Erythroblast (primary cell): ENCODE data around the gene CHST8.

ENCODE experiments used
- GATA1 ChIP-seq: IDR thresholded peaks from 2 replicates; pipeline ENCODE4 v1.6.1; 2011; ENCODE audit warnings: low read depth, mild to moderate bottlenecking, control low read depth, low read length, moderate library complexity
- POLR2A ChIP-seq: IDR thresholded peaks from 2 replicates; pipeline ENCODE4 v1.6.1; 2011; ENCODE audit warnings: mild to moderate bottlenecking, low read length

GRCh38 chr19:33664744-33665143, 43.0 kb downstream of the CHST8 start:
- TF ChIP-seq POLR2A (no peak), GATA1 (no peak)
